Spleen (tissue), 11 donors: ENCODE measurements around the gene PANX2. TPM values are rescaled to one million over a fixed set of nuclear protein-coding genes. Genes with fewer than 3 reads are reported as not detected.
A peak's percentile ranks its signal among the peaks of the same experiment; 100 is the strongest.

Experiments
- DNase-seq: peaks from one replicate; pipeline ENCODE4 v3.0.0-alpha.2; 2020
- H3K27ac ChIP-seq, 8 donors: fragments of 200-600 bp; sonication (generic) in 7 of 8; 1 replicate in 4 of 8; 2 replicates in 4 of 8; pipeline versions ENCODE4 v1.5.0 to v1.8.0; 2016 to 2021; ENCODE audit warnings: inconsistent platforms in 4 of 8, mild to moderate bottlenecking in 4 of 8, moderate library complexity in 1 of 8
- H3K27me3 ChIP-seq, 7 donors: fragments of 200-600 bp; sonication (generic) in 6 of 7; replicated peaks in 1 of 7; 1 replicate in 4 of 7; 2 replicates in 3 of 7; pipeline versions ENCODE4 v1.5.0 to v1.8.0; 2016 to 2021; ENCODE audit warnings: inconsistent platforms in 3 of 7, mild to moderate bottlenecking in 1 of 7
- H3K36me3 ChIP-seq, 6 donors: fragments of 200-600 bp; sonication (generic) in 5 of 6; 1 replicate in 4 of 6; 2 replicates in 2 of 6; pipeline versions ENCODE4 v1.5.0 to v1.8.0; 2016 to 2021; ENCODE audit warnings: inconsistent platforms in 2 of 6
- H3K4me1 ChIP-seq, 6 donors: fragments of 200-600 bp; sonication (generic) in 5 of 6; 1 replicate in 3 of 6; 2 replicates in 3 of 6; pipeline versions ENCODE4 v1.5.0 to v1.8.0; 2016 to 2021; ENCODE audit warnings: inconsistent platforms in 3 of 6
- H3K4me3 ChIP-seq, 8 donors: fragments of 200-600 bp; sonication (generic) in 7 of 8; 1 replicate in 4 of 8; 2 replicates in 4 of 8; pipeline versions ENCODE4 v1.5.0 to v1.8.0; 2016 to 2021; ENCODE audit warnings: inconsistent platforms in 4 of 8, mild to moderate bottlenecking in 4 of 8, moderate library complexity in 2 of 8
- H3K9me3 ChIP-seq, 8 donors: fragments of 200-600 bp; sonication (generic) in 7 of 8; 1 replicate in 4 of 8; 2 replicates in 4 of 8; pipeline versions ENCODE4 v1.5.0 to v1.8.0; 2016 to 2021; ENCODE audit warnings: inconsistent platforms in 4 of 8
- POLR2A ChIP-seq, 3 donors: fragments of 450-650 bp; IDR thresholded peaks; one replicate each; pipeline ENCODE4 v1.5.1; 2017; ENCODE audit warnings: antibody characterized with exemption in 3 of 3, mild to moderate bottlenecking in 1 of 3
- POLR2AphosphoS5 ChIP-seq, 3 donors: sonication (generic); formaldehyde crosslinking; IDR thresholded peaks; one replicate each; pipeline ENCODE4 v1.5.1; 2017; ENCODE audit warnings: antibody characterized with exemption in 3 of 3
- WGBS, 5 donors: extraction: QIAGEN DNeasy Blood & Tissue Kit in 3 of 5; methylation state at CpG; one replicate each; pipeline versions ENCODE4 v1.1.5 to v1.1.7; 2013 to 2018; 5-methylcytosine and 5-hydroxymethylcytosine counted together
- intact Hi-C: fragments of 100-400 bp; cut with DNase I; formaldehyde crosslinking; loops from one replicate; pipeline ENCODE4 v1.15.0; 2023; ENCODE audit warnings: low total_unique reads
- polyA plus RNA-seq, 3 donors: library from polyadenylated mRNA; stranded (reverse); fragments of 200-250 nt; gene quantifications; one replicate each; pipeline ENCODE4 v1.2.1, GENCODE V29; 2013
- total RNA-seq, 7 donors: library from RNA; depleted of rRNA in 3 of 7; stranded (reverse); fragments of >200 nt in 3 of 7; fragmentation: NEBNext Ultra II Directional in 4 of 7; extraction: Animal tissue kit (Norgen Biotek cat#: 25700) in 4 of 7; gene quantifications; one replicate each; pipeline versions ENCODE4 v1.1.0 to v1.2.1, GENCODE V29; 2016 to 2021
- TF ChIP-seq, protein P1 (sequence below), 11 experiments: fragments of 200-600 bp in 7 of 11; fragments of 450-650 bp in 4 of 11; sonication (generic) in 4 of 11; IDR thresholded peaks in 8 of 11; conservative IDR thresholded peaks in 3 of 11; 1 replicate in 7 of 11; 2 replicates in 4 of 11; pipeline versions ENCODE4 v1.4.0 to v1.8.0; 2016 to 2021; ENCODE audit warnings: antibody characterized with exemption in 11 of 11, inconsistent platforms in 4 of 11, mild to moderate bottlenecking in 1 of 11
- donor health status: healthy with polysubstance abuse.
- donor health status: DM: no; HTN: no; CAD: no; lungs with moderate emphysema.
- donor health status: DM: no; HTN: no; CAD: no.
- donor health status: Bipolar disorder and iron deficiency.
- donor health status: healthy.
- donor health status: DM: no; HTN: no; CAD: no.
- donor health status: DM: yes; HTN: yes; CAD: no.

PANX2 gene
- total and polyA plus RNA-seq, 10 donors: 0.11 to 4.6 (median 1.6) TPM

DNA sequence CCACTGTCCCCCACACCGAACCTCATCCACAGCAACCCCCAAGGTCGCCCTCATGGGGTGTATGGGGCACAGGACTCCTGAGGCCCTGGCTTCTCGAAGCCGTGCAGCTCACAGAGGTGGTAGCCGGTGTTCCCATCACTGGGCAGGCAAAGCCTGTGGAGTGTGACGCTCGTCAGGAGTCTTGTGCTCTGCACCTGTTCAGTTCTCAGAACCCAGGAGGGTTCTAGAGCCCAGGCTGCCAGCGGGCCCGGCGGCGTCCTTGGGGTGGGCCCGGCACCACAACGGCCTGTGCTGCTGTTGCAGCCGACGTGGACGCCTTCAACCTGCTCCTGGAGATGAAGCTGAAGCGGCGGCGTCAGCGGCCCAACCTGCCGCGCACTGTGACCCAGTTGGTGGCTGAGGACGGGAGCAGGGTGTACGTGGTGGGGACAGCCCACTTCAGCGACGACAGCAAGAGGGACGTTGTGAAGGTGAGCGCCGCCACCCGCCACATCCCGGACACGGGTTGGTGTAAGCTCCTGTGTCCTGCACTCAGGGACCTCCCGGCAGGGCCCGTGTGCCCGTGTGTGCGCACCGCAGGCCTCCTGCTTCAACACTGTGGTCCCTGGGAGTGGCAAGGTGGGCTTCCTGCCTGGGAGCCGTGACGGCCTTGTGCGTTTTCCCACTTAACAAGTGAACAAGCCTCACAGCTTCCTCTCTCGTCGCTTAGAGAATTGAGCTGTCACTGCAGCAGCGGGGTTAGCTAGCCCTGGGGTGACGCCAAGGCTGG is 23.7 kb downstream of the PANX2 start:
- no peak for DNase-seq
- Histone ChIP-seq H3K27ac (peak overlapping the region in 2 of 8 donors; percentile 30 to 99), H3K9me3 (no peaks in the 10 kb centered on the region), H3K36me3 (peaks cover 0 to 64% (median 49%) of the 10 kb centered on the region in 6 donors), H3K27me3 (no peaks in the 10 kb centered on the region), H3K4me3 (no peak overlapping the region), H3K4me1 (peaks cover 44 to 90% (median 63%) of the 10 kb centered on the region in 6 donors)
- peak; percentile 8 to 54 (median 15) for TF ChIP-seq POLR2AphosphoS5 (IDR thresholded peaks at IDR 0.05)
- TF ChIP-seq, protein P1, sequence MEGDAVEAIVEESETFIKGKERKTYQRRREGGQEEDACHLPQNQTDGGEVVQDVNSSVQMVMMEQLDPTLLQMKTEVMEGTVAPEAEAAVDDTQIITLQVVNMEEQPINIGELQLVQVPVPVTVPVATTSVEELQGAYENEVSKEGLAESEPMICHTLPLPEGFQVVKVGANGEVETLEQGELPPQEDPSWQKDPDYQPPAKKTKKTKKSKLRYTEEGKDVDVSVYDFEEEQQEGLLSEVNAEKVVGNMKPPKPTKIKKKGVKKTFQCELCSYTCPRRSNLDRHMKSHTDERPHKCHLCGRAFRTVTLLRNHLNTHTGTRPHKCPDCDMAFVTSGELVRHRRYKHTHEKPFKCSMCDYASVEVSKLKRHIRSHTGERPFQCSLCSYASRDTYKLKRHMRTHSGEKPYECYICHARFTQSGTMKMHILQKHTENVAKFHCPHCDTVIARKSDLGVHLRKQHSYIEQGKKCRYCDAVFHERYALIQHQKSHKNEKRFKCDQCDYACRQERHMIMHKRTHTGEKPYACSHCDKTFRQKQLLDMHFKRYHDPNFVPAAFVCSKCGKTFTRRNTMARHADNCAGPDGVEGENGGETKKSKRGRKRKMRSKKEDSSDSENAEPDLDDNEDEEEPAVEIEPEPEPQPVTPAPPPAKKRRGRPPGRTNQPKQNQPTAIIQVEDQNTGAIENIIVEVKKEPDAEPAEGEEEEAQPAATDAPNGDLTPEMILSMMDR (IDR thresholded peaks at IDR 0.05 in 8 of 11, conservative IDR thresholded peaks at IDR 0.05 in 3 of 11): no peak
- intact Hi-C loops: no loop called here
- WGBS, 5 donors: 89 to 94% (median 90%) methylated on average over 10 to 44 of the region's 44 CpGs

DNA sequence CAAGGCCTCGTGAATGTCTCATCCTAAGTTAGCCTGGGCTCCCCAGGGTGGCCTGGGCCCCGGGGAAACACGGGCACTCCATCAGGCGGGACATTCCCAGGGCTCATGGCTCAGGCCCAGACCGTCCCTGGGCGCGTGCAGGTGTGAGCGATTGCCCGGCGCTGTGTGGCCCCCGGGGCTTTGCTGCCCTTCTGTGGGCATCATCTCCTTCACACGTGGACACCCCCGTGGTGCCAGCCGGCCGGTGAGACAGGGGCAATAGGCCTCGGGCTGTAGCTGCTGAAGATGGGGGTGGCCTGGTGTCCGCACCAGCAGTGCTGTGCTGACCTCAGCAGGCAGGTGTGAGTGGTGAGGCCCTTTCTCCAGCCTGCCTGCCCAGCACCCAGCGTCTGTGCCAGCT is 25.7 kb downstream of the PANX2 start:
- H3K4me3 ChIP-seq: no peak overlapping the region
- peaks cover 30 to 82% (median 54%) of the 10 kb centered on the region in 6 donors for H3K4me1 ChIP-seq
- no peak overlapping the region for H3K27ac ChIP-seq
- intact Hi-C loops: no loop called here
- no peaks in the 10 kb centered on the region for H3K27me3 ChIP-seq
- 85 to 98% (median 93%) methylated on average over 8 to 18 of the region's 18 CpGs for WGBS, 5 donors
- H3K9me3 ChIP-seq: no peaks in the 10 kb centered on the region
- DNase-seq: no peak
- peaks cover 0 to 68% (median 49%) of the 10 kb centered on the region in 6 donors for H3K36me3 ChIP-seq
- TF ChIP-seq, protein P1 (IDR thresholded peaks at IDR 0.05 in 8 of 11, conservative IDR thresholded peaks at IDR 0.05 in 3 of 11): no peak
- no peak for TF ChIP-seq POLR2A (IDR thresholded peaks at IDR 0.05)
- TF ChIP-seq POLR2AphosphoS5 (IDR thresholded peaks at IDR 0.05): peak in 2 of 3 donors; percentile 4 to 56

DNA sequence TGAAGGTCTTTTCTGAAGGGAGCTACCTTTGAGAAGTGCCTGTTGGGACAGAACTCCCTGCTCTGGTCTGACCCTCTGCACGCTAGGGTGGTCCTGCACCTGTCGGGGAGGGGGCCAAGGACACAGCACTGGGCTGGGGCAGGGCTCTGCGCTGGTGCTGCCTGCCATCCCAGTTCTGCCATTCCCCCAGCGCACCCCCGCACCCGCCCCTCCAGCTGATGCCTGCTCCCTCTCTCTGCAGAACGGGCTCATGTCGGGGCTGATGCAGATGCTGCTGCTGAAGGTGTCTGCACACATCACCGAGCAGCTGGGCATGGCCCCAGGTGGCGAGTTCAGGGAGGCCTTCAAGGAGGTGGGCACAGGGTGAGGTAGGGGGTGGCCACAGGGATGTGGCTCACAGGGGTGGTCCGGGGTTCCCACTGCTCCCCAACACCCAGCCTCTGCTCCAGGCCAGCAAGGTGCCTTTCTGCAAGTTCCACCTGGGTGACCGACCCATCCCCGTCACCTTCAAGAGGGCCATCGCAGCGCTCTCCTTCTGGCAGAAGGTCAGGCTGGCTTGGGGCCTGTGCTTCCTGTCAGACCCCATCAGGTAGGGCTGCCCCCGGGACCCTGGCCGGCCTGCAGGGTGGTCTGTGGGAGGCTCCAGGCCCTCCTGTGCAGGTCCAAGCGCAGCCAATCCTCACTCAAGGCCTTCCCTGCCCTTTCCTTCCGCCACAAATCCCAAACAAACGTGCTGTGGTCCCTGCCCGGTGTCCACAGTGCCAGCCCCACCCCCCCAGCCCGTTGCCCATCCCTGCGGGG is 26.7 kb downstream of the PANX2 start:
- Histone ChIP-seq H3K9me3 (no peaks in the 10 kb centered on the region), H3K27me3 (no peaks in the 10 kb centered on the region), H3K36me3 (peaks cover 0 to 68% (median 49%) of the 10 kb centered on the region in 6 donors), H3K4me3 (no peak overlapping the region), H3K4me1 (peaks cover 28 to 82% (median 54%) of the 10 kb centered on the region in 6 donors), H3K27ac (no peak overlapping the region)
- TF ChIP-seq, protein P1 (IDR thresholded peaks at IDR 0.05 in 8 of 11, conservative IDR thresholded peaks at IDR 0.05 in 3 of 11): no peak
- peak in 2 of 3 donors; percentile 2 to 25 for TF ChIP-seq POLR2AphosphoS5 (IDR thresholded peaks at IDR 0.05)
- DNase-seq: no peak
- intact Hi-C loops: no loop called here
- WGBS, 5 donors: 85 to 91% (median 87%) methylated on average over 19 to 23 of the region's 23 CpGs
